ENCODE data around the gene ARHGAP10.

ARHGAP10 gene

GRCh38 chr4:147799986-147800555, 68.2 kb downstream of the ARHGAP10 start:
- DNase-seq (ENCODE audit: low read depth) = peak; percentile 82
- H3K4me3 ChIP-seq (ENCODE audit: low read depth, low read length) = 0 out of 2 replicates have a peak overlapping the region, but pooled peaks have one; percentile 7
- TF ChIP-seq CTCF (IDR thresholded peaks at IDR 0.05; ENCODE audit: low read depth, low read length, missing control alignments) = peak; percentile 36

GRCh38 chr4:147801820-147802219, 69.9 kb downstream of the ARHGAP10 start:
- H3K4me3 ChIP-seq (ENCODE audit: low read depth, low read length) = no peak overlapping the region
- no peak for TF ChIP-seq CTCF (IDR thresholded peaks at IDR 0.05; ENCODE audit: low read depth, low read length, missing control alignments)
- no peak for DNase-seq (ENCODE audit: low read depth)

- DNase-seq (ENCODE audit: low read depth) = no peak
- H3K4me3 ChIP-seq (ENCODE audit: low read depth, low read length) = no peak overlapping the region
Measured at GRCh38 chr4:147802346-147802745, 70.5 kb downstream of the ARHGAP10 start.

GRCh38 chr4:147805946-147806345, 74.1 kb downstream of the ARHGAP10 start:
- TF ChIP-seq CTCF (IDR thresholded peaks at IDR 0.05; ENCODE audit: low read depth, low read length, missing control alignments) = no peak
- no peak overlapping the region for H3K4me3 ChIP-seq (ENCODE audit: low read depth, low read length)
- DNase-seq (ENCODE audit: low read depth) = no peak

More at GRCh38 chr4:147802346-147802745, 70.5 kb downstream of the ARHGAP10 start:
- TF ChIP-seq CTCF (IDR thresholded peaks at IDR 0.05; ENCODE audit: low read depth, low read length, missing control alignments) = no peak

GRCh38 chr4:147808447-147808846, 76.6 kb downstream of the ARHGAP10 start:
- H3K4me3 ChIP-seq (ENCODE audit: low read depth, low read length) = no peak overlapping the region
- no peak for DNase-seq (ENCODE audit: low read depth)
- TF ChIP-seq CTCF (IDR thresholded peaks at IDR 0.05; ENCODE audit: low read depth, low read length, missing control alignments) = no peak

- no peak for DNase-seq (ENCODE audit: low read depth)
- H3K4me3 ChIP-seq (ENCODE audit: low read depth, low read length) = no peak overlapping the region
- TF ChIP-seq CTCF (IDR thresholded peaks at IDR 0.05; ENCODE audit: low read depth, low read length, missing control alignments) = no peak
Measured at GRCh38 chr4:147809211-147809610, 77.3 kb downstream of the ARHGAP10 start.

- no peak for TF ChIP-seq CTCF (IDR thresholded peaks at IDR 0.05; ENCODE audit: low read depth, low read length, missing control alignments)
- no peak for DNase-seq (ENCODE audit: low read depth)
Measured at GRCh38 chr4:147811878-147812277, 80.0 kb downstream of the ARHGAP10 start.

More at GRCh38 chr4:147811878-147812277, 80.0 kb downstream of the ARHGAP10 start:
- H3K4me3 ChIP-seq (ENCODE audit: low read depth, low read length) = no peak overlapping the region
